IMR-90 (cell line): ENCODE data around the gene MED13. TPM values are rescaled to one million over a fixed set of nuclear protein-coding genes. Genes with fewer than 3 reads are reported as not detected.

Experiments used
- ATAC-seq: fragments of 200-7000 bp; cut with Tn5 transposase; 2 replicates; pipeline ENCODE4 v1.9.1; 2020; ENCODE audit warnings: low read depth, mild to moderate bottlenecking, moderate library complexity
- BruUV-seq: library from RNA; stranded (reverse); fragments of 400-500 nt; replicated peaks from 2 replicates; lab custom pipeline; 2021; lab: Mats Ljungman, UMichigan
- CTCF ChIA-PET: fragments of 300-600 bp; formaldehyde crosslinking; extraction: SDS; loops from one replicate; lab custom pipeline; 2021; ENCODE audit warnings: antibody characterized with exemption; lab: Yijun Ruan, JAX
- POLR2A ChIA-PET: fragments of 300-600 bp; sonication (Branson Sonifier 250); formaldehyde crosslinking; loops from one replicate; lab custom pipeline; 2022; ENCODE audit warnings: antibody characterized with exemption; ENCODE audit not compliant: unreplicated experiment; lab: Charles Lee
- DNase-seq: peaks from one replicate; pipeline ENCODE4 v3.0.0; 2013
- H2AFZ ChIP-seq: replicated peaks from 2 replicates; pipeline ENCODE3; 2013; ENCODE audit warnings: low read length, mild to moderate bottlenecking; ENCODE audit not compliant: poor library complexity
- H2AK5ac ChIP-seq: 2 replicates; pipeline ENCODE4 v1.6.1; 2013; ENCODE audit warnings: low read depth, low read length, inconsistent platforms
- H2AK9ac ChIP-seq: replicated peaks from 2 replicates; pipeline ENCODE3; 2013; ENCODE audit warnings: mild to moderate bottlenecking, low read depth, low read length, moderate library complexity; ENCODE audit not compliant: poor library complexity
- H2BK120ac ChIP-seq: 2 replicates; pipeline ENCODE4 v1.6.1; 2013; ENCODE audit warnings: low read depth, low read length, inconsistent platforms
- H2BK15ac ChIP-seq: 3 replicates; pipeline ENCODE4 v1.6.1; 2013; ENCODE audit warnings: low read depth, low read length, inconsistent platforms
- H2BK20ac ChIP-seq: 2 replicates; pipeline ENCODE4 v1.6.1; 2013; ENCODE audit warnings: low read depth, mild to moderate bottlenecking, inconsistent platforms, low read length, moderate library complexity
- H2BK5ac ChIP-seq: 2 replicates; pipeline ENCODE4 v1.6.1; 2013; ENCODE audit warnings: mild to moderate bottlenecking, low read depth, low read length, inconsistent platforms; ENCODE audit not compliant: poor library complexity, severe bottlenecking
- H3K14ac ChIP-seq: replicated peaks from 2 replicates; pipeline ENCODE4 v1.6.1; 2013; ENCODE audit warnings: low read depth, low read length, inconsistent platforms
- H3K18ac ChIP-seq: 2 replicates; pipeline ENCODE4 v1.6.1; 2013; ENCODE audit warnings: low read depth, low read length, control low read depth
- H3K23ac ChIP-seq: 2 replicates; pipeline ENCODE4 v1.6.1; 2013; ENCODE audit warnings: low read depth, low read length, inconsistent platforms
- H3K27ac ChIP-seq: 2 replicates; pipeline ENCODE4 v1.5.1; 2013; ENCODE audit warnings: mild to moderate bottlenecking, control low read depth, low read length; ENCODE audit not compliant: insufficient read depth
- H3K27me3 ChIP-seq: 2 replicates; pipeline ENCODE4 v1.6.1; 2013; ENCODE audit warnings: low read length; ENCODE audit not compliant: control insufficient read depth, insufficient read depth
- H3K36me3 ChIP-seq: 2 replicates; pipeline ENCODE4 v1.6.1; 2013; ENCODE audit warnings: low read length, mixed read lengths; ENCODE audit not compliant: control insufficient read depth, insufficient read depth
- H3K4ac ChIP-seq: 2 replicates; pipeline ENCODE4 v1.6.1; 2013; ENCODE audit warnings: low read depth, low read length, inconsistent platforms
- H3K4me1 ChIP-seq: 2 replicates; pipeline ENCODE4 v1.6.1; 2013; ENCODE audit warnings: low read length, mixed read lengths; ENCODE audit not compliant: control insufficient read depth, insufficient read depth
- H3K4me2 ChIP-seq: 2 replicates; pipeline ENCODE4 v1.6.1; 2013; ENCODE audit warnings: low read depth, mild to moderate bottlenecking, control low read depth, low read length, moderate library complexity
- H3K4me3 ChIP-seq: 2 replicates; pipeline ENCODE4 v1.5.1; 2013; ENCODE audit warnings: low read depth, mild to moderate bottlenecking, control low read depth, low read length, moderate library complexity; ENCODE audit not compliant: insufficient read depth
- H3K56ac ChIP-seq: 2 replicates; pipeline ENCODE4 v1.6.1; 2013; ENCODE audit warnings: low read length, inconsistent platforms; ENCODE audit not compliant: insufficient read depth; ENCODE audit errors: extremely low read depth
- H3K79me1 ChIP-seq, 2 experiments: 2 replicates each; pipeline ENCODE4 v1.6.1; 2013; ENCODE audit warnings: low read length in 2 of 2, inconsistent platforms in 1 of 2, low read depth in 1 of 2
- H3K9ac ChIP-seq: 2 replicates; pipeline ENCODE4 v1.6.1; 2013; ENCODE audit warnings: low read depth, low read length, control low read depth
- H3K9me1 ChIP-seq: 2 replicates; pipeline ENCODE4 v1.6.1; 2013; ENCODE audit warnings: low read length, inconsistent platforms; ENCODE audit not compliant: insufficient read depth
- H3K9me3 ChIP-seq: 2 replicates; pipeline ENCODE4 v1.6.1; 2013; ENCODE audit warnings: low read length; ENCODE audit not compliant: control insufficient read depth, insufficient read depth
- H4K20me1 ChIP-seq: 2 replicates; pipeline ENCODE4 v1.6.1; 2013; ENCODE audit warnings: low read length, inconsistent platforms; ENCODE audit not compliant: insufficient read depth
- H4K5ac ChIP-seq: 2 replicates; pipeline ENCODE4 v1.6.1; 2013; ENCODE audit warnings: mild to moderate bottlenecking, low read depth, low read length, control low read depth
- H4K8ac ChIP-seq, 2 experiments: 2 replicates each; pipeline ENCODE4 v1.6.1; 2013; ENCODE audit warnings: low read depth in 2 of 2, low read length in 2 of 2, control low read depth in 1 of 2, inconsistent platforms in 1 of 2
- H4K91ac ChIP-seq: 2 replicates; pipeline ENCODE4 v1.6.1; 2013; ENCODE audit warnings: low read depth, low read length, inconsistent platforms; ENCODE audit not compliant: insufficient read depth
- BHLHE40 ChIP-seq: fragments of 150-350 bp; IDR thresholded peaks from 2 replicates; pipeline ENCODE4 v1.6.1; 2016; ENCODE audit warnings: mild to moderate bottlenecking, low read depth, low read length
- CEBPB ChIP-seq: IDR thresholded peaks from 2 replicates; pipeline ENCODE4 v1.6.1; 2012; ENCODE audit warnings: low read depth, low read length, improper control_type of control experiment
- CHD1 ChIP-seq: IDR thresholded peaks from 2 replicates; pipeline ENCODE4 v1.6.1; 2012; ENCODE audit warnings: low read depth, low read length, improper control_type of control experiment
- FOS ChIP-seq: fragments of 150-350 bp; IDR thresholded peaks from 2 replicates; pipeline ENCODE4 v1.6.1; 2016; ENCODE audit warnings: low read depth, low read length
- MAFK ChIP-seq: IDR thresholded peaks from 2 replicates; pipeline ENCODE4 v1.6.1; 2012; ENCODE audit warnings: low read depth, low read length, improper control_type of control experiment
- MAZ ChIP-seq: IDR thresholded peaks from 2 replicates; pipeline ENCODE4 v1.6.1; 2012; ENCODE audit warnings: low read depth, mild to moderate bottlenecking, low read length, improper control_type of control experiment, moderate library complexity, borderline replicate concordance
- MXI1 ChIP-seq: IDR thresholded peaks from 2 replicates; pipeline ENCODE4 v1.6.1; 2012; ENCODE audit warnings: low read depth, mild to moderate bottlenecking, low read length, moderate library complexity, borderline replicate concordance
- NFE2L2 ChIP-seq: fragments of 150-350 bp; IDR thresholded peaks from 2 replicates; pipeline ENCODE4 v1.6.1; 2016; ENCODE audit warnings: low read depth, mild to moderate bottlenecking, low read length
- POLR2A ChIP-seq: IDR thresholded peaks from 2 replicates; pipeline ENCODE4 v1.6.1; 2012; ENCODE audit warnings: mild to moderate bottlenecking, low read depth, low read length
- RAD21 ChIP-seq: IDR thresholded peaks from 2 replicates; pipeline ENCODE4 v1.6.1; 2012; ENCODE audit warnings: low read length, improper control_type of control experiment
- RCOR1 ChIP-seq: IDR thresholded peaks from 2 replicates; pipeline ENCODE4 v1.6.1; 2012; ENCODE audit warnings: mild to moderate bottlenecking, low read length, improper control_type of control experiment; ENCODE audit not compliant: insufficient replicate concordance
- RFX5 ChIP-seq: IDR thresholded peaks from 2 replicates; pipeline ENCODE4 v1.8.0; 2012; ENCODE audit warnings: low read depth, mild to moderate bottlenecking, low read length, moderate library complexity
- SMC3 ChIP-seq: fragments of 150-350 bp; IDR thresholded peaks from 2 replicates; pipeline ENCODE4 v1.6.1; 2016; ENCODE audit warnings: low read depth, mild to moderate bottlenecking, antibody characterized with exemption, low read length, moderate library complexity
- USF2 ChIP-seq: fragments of 150-350 bp; IDR thresholded peaks from 2 replicates; pipeline ENCODE4 v1.6.1; 2017; ENCODE audit warnings: mild to moderate bottlenecking, antibody characterized with exemption, low read length, low read depth
- WGBS, 2 experiments: methylation state at CpG; one replicate each; pipeline versions ENCODE4 v1.1.5 to v1.1.7; 2013; ENCODE audit warnings: missing lambda C conversion rate in 2 of 2; ENCODE audit not compliant: insufficient read length in 1 of 2; ENCODE audit errors: extremely low coverage in 2 of 2; 5-methylcytosine and 5-hydroxymethylcytosine counted together
- dilution Hi-C: fragments of 300-500 bp; cut with HindIII; formaldehyde crosslinking; loops from one replicate; pipeline ENCODE4 v1.14.3; 2018; ENCODE audit warnings: low sequenced_read_pairs; ENCODE audit not compliant: unreplicated experiment
- in situ Hi-C: fragments of 300-500 bp; cut with MboI; formaldehyde crosslinking; loops from 3 replicates; pipeline ENCODE4 v1.14.3; 2019; ENCODE audit warnings: low sequenced_read_pairs, inconsistent platforms, mixed read lengths
- intact Hi-C: fragments of 100-400 bp; cut with micrococcal nuclease; formaldehyde crosslinking; loops from 2 replicates; pipeline ENCODE4 v1.10.0; 2022
- polyA plus RNA-seq, 3 experiments: library from polyadenylated mRNA; depleted of rRNA; stranded (reverse); fragments of >200 nt; gene quantifications; 2 replicates each; pipeline ENCODE4 v1.2.3, GENCODE V29; 2012; ENCODE audit warnings: low replicate concordance in 1 of 3
- total RNA-seq: library from RNA; depleted of rRNA; stranded (reverse); fragments of >200 nt; gene quantifications from 2 replicates; pipeline ENCODE4 v1.2.3, GENCODE V29; 2012
- TF ChIP-seq, protein P1 (sequence below): fragments of 150-350 bp; IDR thresholded peaks from 2 replicates; pipeline ENCODE4 v1.6.1; 2016; ENCODE audit warnings: low read depth, mild to moderate bottlenecking, low read length, moderate library complexity, borderline replicate concordance
- TF ChIP-seq, protein P2 (sequence below): conservative IDR thresholded peaks from 2 replicates; pipeline ENCODE4 v1.5.1; 2012; ENCODE audit warnings: mild to moderate bottlenecking, low read depth, low read length, improper control_type of control experiment

MED13 gene
- total and polyA plus RNA-seq, 2 of the 4 experiments (the other 2 are of a cell fraction), result 9.7 to 67.2 TPM

- Histone ChIP-seq H4K20me1 (no peaks in the 10 kb centered on the region), H2AK9ac (no peak overlapping the region), H3K9ac (no peak overlapping the region), H2BK5ac (no peak overlapping the region), H3K4me3 (no peak overlapping the region), H3K23ac (no peak overlapping the region), H3K56ac (no peak overlapping the region), H4K91ac (no peak overlapping the region), H2AK5ac (no peak overlapping the region), H3K9me3 (no peaks in the 10 kb centered on the region), H4K5ac (no peak overlapping the region), H3K79me1 (peaks cover 2 to 4% of the 10 kb centered on the region in 2 experiments; a peak in 2 of 4 replicates), H3K18ac (no peak overlapping the region), H3K27me3 (no peaks in the 10 kb centered on the region), H3K4me2 (no peak overlapping the region), H3K36me3 (peaks cover 29% of the 10 kb centered on the region), H2BK15ac (no peak overlapping the region), H4K8ac (no peak overlapping the region), H2AFZ (no peak overlapping the region), H3K4me1 (no peaks in the 10 kb centered on the region), H2BK120ac (no peak overlapping the region), H3K14ac (no peak overlapping the region), H3K4ac (no peak overlapping the region), H2BK20ac (no peak overlapping the region), H3K9me1 (no peaks in the 10 kb centered on the region), H3K27ac (no peak overlapping the region)
- ATAC-seq (no peak), DNase-seq (no peak)
- dilution Hi-C loops, result no loop called here
- intact Hi-C loops, result loop anchor here (5.0 kb wide), 1 partner anchor 36 kb away; no protein-coding TSS in a partner anchor
- CTCF ChIA-PET, result no interaction called here
- TF ChIP-seq CHD1, result no peak
- no peak for TF ChIP-seq RAD21
- TF ChIP-seq MAZ, result no peak
- no peak for TF ChIP-seq SMC3
- no peak for TF ChIP-seq MXI1
- no peak for TF ChIP-seq BHLHE40
- no peak for TF ChIP-seq USF2
- TF ChIP-seq RCOR1, result no peak
- no peak for TF ChIP-seq POLR2A
- TF ChIP-seq CEBPB, result no peak
- no peak for TF ChIP-seq MAFK
- TF ChIP-seq NFE2L2, result no peak
- TF ChIP-seq FOS, result no peak
- TF ChIP-seq, protein P1, sequence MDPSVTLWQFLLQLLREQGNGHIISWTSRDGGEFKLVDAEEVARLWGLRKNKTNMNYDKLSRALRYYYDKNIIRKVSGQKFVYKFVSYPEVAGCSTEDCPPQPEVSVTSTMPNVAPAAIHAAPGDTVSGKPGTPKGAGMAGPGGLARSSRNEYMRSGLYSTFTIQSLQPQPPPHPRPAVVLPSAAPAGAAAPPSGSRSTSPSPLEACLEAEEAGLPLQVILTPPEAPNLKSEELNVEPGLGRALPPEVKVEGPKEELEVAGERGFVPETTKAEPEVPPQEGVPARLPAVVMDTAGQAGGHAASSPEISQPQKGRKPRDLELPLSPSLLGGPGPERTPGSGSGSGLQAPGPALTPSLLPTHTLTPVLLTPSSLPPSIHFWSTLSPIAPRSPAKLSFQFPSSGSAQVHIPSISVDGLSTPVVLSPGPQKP, result no peak
- no peak for TF ChIP-seq RFX5
- TF ChIP-seq, protein P2, sequence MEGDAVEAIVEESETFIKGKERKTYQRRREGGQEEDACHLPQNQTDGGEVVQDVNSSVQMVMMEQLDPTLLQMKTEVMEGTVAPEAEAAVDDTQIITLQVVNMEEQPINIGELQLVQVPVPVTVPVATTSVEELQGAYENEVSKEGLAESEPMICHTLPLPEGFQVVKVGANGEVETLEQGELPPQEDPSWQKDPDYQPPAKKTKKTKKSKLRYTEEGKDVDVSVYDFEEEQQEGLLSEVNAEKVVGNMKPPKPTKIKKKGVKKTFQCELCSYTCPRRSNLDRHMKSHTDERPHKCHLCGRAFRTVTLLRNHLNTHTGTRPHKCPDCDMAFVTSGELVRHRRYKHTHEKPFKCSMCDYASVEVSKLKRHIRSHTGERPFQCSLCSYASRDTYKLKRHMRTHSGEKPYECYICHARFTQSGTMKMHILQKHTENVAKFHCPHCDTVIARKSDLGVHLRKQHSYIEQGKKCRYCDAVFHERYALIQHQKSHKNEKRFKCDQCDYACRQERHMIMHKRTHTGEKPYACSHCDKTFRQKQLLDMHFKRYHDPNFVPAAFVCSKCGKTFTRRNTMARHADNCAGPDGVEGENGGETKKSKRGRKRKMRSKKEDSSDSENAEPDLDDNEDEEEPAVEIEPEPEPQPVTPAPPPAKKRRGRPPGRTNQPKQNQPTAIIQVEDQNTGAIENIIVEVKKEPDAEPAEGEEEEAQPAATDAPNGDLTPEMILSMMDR, result no peak
- in situ Hi-C loops, result no loop called here
- POLR2A ChIA-PET, result no interaction called here
- WGBS, 2 experiments, result no CpG with 5 or more reads among the region's 2 CpGs
- BruUV-seq, result no TSS peak
These were observed 118.7 kb downstream of the MED13 start for GRCh38 chr17:61946359-61946758.
